Stimulated activated CD8-positive, alpha-beta memory T cell treated with anti-CD3 and anti-CD28 coated beads, Interleukin-7, amount 100 ng/mL, for 1 hour (primary cell): Measurements from ENCODE around the gene MDC1.
A peak's percentile ranks its signal among the peaks of the same experiment; 100 is the strongest.
"Not testable (repeated sequence)": the region's sequence is repeated elsewhere in the genome, so short reads cannot be mapped to it uniquely, and the experiment has no call there.

Experiments
- DNase-seq, 2 donors: peaks; one replicate each; pipeline ENCODE4 v3.0.0-alpha.2; 2020; ENCODE audit warnings: low read depth in 2 of 2

Gene MDC1

GRCh38 chr6:30717129-30717844, at the start of gene MDC1:
MDC1 (minus strand) TSS chr6:30717281; CDS start chr6:30715175, 2,106 bp downstream.
- DNase-seq: peak; percentile 96 to 98

DNA sequence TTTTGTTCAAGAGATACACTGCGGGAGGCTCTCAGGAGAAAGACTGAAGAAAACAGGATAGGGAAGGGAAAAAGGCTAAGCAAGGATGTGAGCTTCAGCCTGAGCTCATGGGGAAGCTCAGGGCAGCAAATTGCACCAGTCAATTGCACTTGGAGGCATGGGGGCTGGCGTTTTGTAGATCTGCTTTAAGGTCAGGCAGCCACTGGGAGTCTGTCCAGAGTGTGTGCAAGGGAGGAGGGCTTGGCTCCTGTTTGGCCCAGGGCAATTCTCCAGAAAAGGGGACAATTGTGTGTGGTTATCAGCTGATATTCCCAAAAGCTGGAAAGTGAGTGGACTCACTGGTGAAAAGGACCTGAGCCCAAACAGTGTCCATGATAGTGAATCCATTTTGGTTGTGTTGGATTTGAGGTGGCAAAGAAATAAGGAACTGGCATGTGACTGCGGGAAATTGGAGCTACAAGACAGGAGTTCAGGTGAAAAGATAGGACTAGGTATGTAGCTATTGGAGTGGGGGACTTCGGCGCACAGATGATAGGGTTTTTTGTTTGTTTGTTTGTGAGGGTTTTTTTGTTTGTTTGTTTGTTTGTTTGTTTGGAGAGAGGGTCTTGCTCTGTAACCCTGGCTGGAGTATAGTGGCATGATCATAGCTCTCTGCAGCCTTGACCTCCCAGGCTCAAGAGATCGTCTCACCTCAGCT, 49.5 kb upstream of the MDC1 start:
- DNase-seq: no peak

- DNase-seq: not testable (repeated sequence)
Observed at GRCh38 chr6:30765495-30765894, 48.4 kb upstream of the MDC1 start.

GRCh38 chr6:30764490-30765043, 47.5 kb upstream of the MDC1 start:
- DNase-seq: not testable (repeated sequence)

GRCh38 chr6:30763618-30764489, 46.8 kb upstream of the MDC1 start:
- DNase-seq: no peak

DNA sequence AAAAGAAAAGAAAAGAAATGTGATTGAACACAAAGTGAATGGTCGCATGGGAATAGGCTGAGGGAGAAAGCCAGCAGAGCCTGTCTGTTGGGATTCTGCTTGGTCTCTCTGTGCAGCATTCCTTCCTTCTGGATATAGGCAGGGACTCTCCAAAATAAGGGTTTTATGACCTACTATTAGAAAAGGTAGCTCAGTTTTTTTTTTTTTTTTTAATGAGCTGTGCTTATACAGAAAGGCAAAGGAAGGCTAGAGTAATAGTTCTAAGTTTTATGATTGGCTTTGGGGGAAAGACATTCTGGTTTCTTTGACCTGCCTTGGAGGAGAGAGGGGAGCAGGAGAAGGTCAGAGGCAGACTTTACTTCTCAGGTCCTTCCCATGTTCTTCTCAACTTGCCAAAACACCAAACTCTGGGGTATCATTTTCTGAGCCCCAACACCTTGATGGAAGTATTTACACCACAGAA, 46.1 kb upstream of the MDC1 start:
- DNase-seq: no peak

GRCh38 chr6:30761791-30762429, 44.8 kb upstream of the MDC1 start:
- no peak for DNase-seq

DNA sequence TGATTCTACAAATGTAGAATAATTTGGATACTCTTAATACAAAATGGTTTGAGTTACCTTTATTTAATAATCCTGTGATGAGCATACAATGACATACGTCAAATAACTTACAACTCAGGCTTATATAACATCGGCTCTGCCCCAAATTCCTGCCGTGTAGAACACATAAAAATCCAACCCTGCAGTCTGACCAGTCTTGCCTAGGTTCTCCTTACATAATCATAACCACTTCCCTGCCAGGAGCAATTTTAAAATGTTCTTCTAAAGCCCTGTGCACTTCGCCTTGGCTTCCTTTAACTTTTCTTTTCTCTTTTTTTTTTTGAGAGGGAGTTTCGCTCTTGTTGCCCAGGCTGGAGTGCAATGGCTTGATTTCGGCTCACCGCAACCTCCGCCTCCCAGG, 43.5 kb upstream of the MDC1 start:
- DNase-seq: no peak

DNA sequence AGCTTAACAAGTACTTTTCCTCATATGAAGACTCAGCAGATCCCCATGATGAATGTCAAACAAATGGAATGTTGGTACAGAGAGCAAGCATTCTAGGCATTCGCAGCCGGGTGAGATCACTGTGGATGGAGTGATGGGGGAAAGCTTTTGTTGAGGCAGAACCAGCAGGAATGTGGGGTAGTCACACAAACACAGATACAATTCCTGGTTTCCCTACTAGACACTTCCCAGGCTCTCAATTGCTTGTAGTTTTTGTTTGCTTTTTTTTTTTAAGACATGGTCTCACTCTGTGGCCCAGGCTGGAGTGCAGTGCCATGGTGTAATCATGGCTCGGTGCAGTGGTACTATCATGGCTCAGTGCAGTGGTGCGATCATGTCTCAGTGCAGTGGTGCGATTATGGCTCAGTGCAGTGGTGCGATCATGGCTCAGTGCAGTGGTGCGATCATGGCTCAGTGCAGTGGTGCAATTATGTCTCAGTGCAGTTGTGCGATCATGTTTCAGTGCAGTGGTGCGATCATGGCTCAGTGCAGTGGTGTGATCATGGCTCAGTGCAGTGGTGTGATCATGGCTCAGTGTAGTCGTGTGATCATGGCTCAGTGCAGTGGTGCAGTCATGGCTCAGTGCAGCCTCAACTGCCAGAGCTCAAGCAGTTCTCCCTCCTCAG, 42.6 kb upstream of the MDC1 start:
- no peak for DNase-seq

DNA sequence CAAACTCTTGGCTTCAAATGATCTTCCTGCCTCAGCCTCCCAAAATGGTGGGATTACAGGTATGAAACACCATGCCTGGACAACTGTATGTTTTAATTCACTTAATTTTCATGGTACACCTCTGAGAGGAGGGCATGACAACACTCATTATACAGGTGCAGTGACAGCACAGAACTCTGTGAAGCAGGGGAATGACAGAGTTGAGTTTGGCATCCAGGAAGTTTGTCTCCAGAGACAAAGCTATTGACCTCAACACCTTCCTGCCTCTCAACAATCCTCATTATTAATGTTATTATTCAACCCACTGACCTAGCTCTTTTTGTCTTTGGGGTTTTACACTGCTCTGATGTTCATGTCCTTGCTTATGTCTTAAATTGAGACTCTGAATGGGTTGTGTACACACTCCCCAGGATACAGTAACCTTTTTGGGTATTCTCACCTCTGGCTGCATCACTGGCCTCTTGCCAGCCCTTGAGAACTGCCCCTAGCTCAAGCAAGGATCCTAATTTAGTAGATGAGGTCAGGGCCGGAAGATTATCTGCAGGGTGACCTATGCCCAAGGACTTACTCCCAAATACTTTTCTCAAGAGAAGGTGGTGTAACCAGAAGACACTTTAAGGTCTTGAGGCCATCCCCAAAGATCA, 40.3 kb upstream of the MDC1 start:
- DNase-seq: no peak

DNA sequence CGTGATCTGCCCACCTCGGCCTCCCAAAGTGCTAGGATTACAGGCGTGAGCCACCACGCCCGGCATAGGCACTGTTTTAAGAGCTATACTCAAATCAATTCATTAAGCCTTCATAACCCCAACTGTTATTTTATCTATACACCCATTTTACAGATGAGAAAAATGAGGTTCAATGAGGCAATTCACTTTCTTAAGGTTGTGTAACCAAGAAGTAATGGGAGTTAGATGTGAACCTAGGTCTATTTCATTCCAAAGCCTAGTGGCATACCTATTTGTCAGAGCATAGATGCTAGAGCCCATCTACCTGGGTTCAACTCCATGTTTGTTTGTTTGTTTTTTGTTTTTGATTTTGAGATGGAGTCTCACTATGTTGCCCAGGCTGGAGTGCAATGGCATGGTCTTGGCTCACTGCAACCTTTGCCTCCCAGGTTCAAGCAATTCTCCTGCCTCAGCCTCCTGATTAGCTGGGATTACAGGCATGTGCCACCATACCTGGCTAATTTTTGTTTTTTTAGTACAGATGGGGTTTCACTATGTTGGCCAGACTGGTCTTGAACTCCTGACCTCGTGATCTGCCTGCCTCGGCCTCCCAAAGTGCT, 39.4 kb upstream of the MDC1 start:
- DNase-seq: not testable (repeated sequence)

DNA sequence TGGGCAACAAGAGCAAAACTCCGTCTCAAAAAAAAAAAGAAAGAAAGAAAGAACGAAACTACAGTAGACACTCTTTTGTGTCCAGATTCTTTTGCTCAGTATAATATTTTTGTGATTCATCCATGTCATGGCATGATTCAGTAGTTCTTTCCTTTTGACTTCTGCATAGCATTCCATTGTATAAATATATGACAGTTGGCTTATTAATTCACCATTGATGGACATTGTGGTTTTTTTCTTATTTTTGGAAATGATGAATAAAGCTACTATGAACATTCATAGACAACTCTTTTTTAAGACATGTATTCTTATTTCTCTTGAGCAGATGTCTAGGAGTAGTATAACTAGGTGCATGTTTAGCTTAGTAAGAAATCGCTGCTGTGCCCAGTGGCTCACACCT, 37.5 kb upstream of the MDC1 start:
- DNase-seq: no peak

DNA sequence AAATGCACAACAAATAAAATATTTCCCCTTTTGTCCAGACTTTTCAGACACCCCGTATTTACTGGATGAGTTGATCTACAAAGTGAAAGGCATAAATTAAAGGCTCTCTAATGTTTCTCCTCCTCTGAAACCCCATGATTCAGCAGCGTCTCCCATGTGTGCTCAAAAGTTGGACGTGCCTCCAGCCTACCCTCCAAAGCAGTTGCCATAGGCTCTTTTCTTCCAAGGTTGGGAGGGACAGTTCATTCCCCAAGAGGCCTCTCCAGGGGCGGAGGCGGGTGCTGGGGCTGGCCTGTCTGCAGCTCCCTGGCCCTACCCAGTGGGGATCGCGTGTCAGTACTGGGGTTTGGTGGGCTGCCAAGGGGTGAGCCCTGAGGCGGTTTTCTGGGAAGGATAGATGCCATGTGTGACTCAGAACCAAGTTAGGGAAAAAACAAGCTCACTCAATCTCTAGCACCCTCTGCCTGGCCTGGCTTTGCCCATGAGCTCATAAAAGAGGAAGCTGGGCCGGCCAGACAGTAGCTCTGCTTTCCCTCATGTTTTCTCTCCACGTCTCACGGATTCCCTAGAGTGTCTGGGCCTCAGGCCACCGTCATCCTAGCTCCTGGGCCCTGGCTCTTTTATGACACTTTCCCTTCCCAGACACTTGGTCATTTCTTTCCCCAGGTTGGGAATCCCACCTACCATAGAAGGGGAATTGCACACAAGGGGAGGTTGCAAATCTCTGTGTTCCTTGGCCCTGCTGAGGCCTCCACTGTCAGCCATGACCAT, 35.3 kb upstream of the MDC1 start:
- DNase-seq: no peak

- DNase-seq: no peak
Observed at GRCh38 chr6:30750379-30750668, 33.2 kb upstream of the MDC1 start.

DNA sequence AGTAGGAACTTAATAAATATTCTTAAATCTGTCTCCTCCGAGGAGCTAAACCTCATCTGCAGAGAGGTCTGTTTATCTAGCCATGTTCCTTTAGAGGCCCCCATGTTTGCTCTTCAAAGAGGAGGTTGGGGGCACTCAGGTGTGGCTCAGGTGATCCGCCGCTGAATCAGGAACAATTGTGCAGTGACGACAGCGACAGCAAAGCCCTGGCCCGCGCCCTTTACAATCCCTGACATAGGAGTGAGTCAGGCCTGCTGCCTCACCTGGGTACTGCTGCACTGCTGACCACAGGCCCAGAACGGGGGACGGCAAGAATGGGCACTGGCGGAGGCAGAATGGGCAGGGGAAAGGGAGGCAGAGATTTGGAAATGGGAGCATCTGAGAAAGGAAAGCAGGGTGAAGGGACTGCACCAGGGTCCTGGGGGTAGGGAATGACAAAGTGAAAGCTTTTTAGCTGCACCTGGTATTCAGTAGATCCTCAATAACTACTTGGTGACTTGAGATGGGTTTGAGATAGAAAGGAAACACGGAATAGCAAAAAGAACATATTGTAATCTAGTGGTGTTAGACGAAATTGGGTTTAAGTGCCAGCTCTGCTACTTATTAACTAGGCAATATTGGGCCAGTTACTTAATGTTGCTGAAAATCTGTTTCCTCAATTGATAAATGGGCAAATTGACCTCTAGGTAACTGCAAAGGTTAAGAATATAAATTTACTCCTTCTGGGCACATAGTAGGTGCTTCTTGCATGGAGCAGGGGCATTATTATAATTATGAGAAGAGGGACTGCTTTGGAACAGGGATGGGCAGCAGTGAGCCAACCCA, 32.7 kb upstream of the MDC1 start:
- DNase-seq: no peak

GRCh38 chr6:30748851-30749540, 31.9 kb upstream of the MDC1 start:
- no peak for DNase-seq

GRCh38 chr6:30747902-30748769, 31.1 kb upstream of the MDC1 start:
- no peak for DNase-seq
